ENCODE data around the gene ZNF71. TPM values are rescaled to one million over a fixed set of nuclear protein-coding genes. Genes with fewer than 3 reads are reported as not detected.

Gene ZNF71
- polyA plus RNA-seq, 3 donors: 2.6 to 4.0 (median 4.0) TPM

DNA sequence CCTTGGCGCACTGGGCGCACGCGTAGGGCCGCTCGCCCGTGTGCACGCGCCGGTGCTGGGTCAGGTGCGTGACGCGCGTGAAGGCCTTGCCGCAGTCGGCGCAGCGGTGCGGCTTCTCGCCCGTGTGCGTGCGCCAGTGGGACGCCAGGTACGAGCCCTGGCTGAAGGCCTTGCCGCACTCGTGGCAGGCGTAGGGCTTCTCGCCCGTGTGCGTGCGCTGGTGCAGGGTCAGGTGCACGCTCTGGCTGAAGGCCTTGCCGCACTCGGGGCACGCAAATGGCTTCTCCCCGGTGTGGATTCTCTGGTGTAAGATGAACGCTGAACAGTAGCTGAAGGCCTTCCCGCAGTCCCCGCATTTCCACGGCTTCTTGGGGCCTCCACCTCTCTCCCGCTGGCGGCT is 69.4 kb downstream of the ZNF71 start:
- WGBS (ENCODE audit: insufficient coverage): 97% methylated on average over 43 of the region's 43 CpGs
- no peak overlapping the region for H3K27ac ChIP-seq (ENCODE audit: low read depth in 1 of 2, low read length in 2 of 2)
- no peaks in the 10 kb centered on the region for H3K4me1 ChIP-seq (ENCODE audit: control insufficient read depth in 1 of 2, insufficient read depth in 2 of 2, low read length in 2 of 2)
- no peak overlapping the region for H3K4me3 Mint-ChIP-seq
- no peak overlapping the region for H3K9ac ChIP-seq (ENCODE audit: insufficient read depth, low read length, poor library complexity, severe bottlenecking)
- H3K4me3 ChIP-seq (replicated peaks in 1 of 3; ENCODE audit: low read depth in 2 of 3, low read length in 3 of 3): no peak overlapping the region
- no peak for DNase-seq
- H3K4me2 ChIP-seq (replicated peaks; ENCODE audit: extremely low read depth, low read length, poor library complexity, severe bottlenecking): no peak overlapping the region
- no peaks in the 10 kb centered on the region for H3K27me3 ChIP-seq (ENCODE audit: control insufficient read depth in 2 of 2, insufficient read depth in 2 of 2, low read length in 2 of 2)
- no peaks in the 10 kb centered on the region for H3K4me1 Mint-ChIP-seq
- no peaks in the 10 kb centered on the region for H3K79me2 ChIP-seq (ENCODE audit: insufficient read depth, low read length)
- H3K36me3 ChIP-seq (replicated peaks in 1 of 2; ENCODE audit: control insufficient read depth in 1 of 2, insufficient read depth in 2 of 2, low read length in 2 of 2): no peaks in the 10 kb centered on the region
- H2AFZ ChIP-seq (ENCODE audit: insufficient read depth, low read depth, low read length, poor library complexity, severe bottlenecking): no peak overlapping the region
- no peak overlapping the region for H3K27ac Mint-ChIP-seq
- TF ChIP-seq CTCF (IDR thresholded peaks at IDR 0.05): no peak
- no peaks in the 10 kb centered on the region for H3K27me3 Mint-ChIP-seq (ENCODE audit: low read depth in 3 of 3)
- peaks cover 66 to 98% (median 90%) of the 10 kb centered on the region in 7 donors for H3K9me3 Mint-ChIP-seq
- no peaks in the 10 kb centered on the region for H4K20me1 ChIP-seq (ENCODE audit: insufficient read depth, low read length)
- H3K9me3 ChIP-seq (replicated peaks in 1 of 2; ENCODE audit: control insufficient read depth in 1 of 2, insufficient read depth in 1 of 2, low read length in 2 of 2): peaks cover 91 to 98% of the 10 kb centered on the region in 2 donors
- peaks cover 9 to 10% of the 10 kb centered on the region in 2 donors for H3K36me3 Mint-ChIP-seq
- intact Hi-C loops (cut with micrococcal nuclease): no loop called here

- DNase-seq: no peak
- no peaks in the 10 kb centered on the region for H3K36me3 ChIP-seq (replicated peaks in 1 of 2; ENCODE audit: control insufficient read depth in 1 of 2, insufficient read depth in 2 of 2, low read length in 2 of 2)
- no peak overlapping the region for H3K27ac Mint-ChIP-seq
- WGBS (ENCODE audit: insufficient coverage): no CpG with 5 or more reads among the region's 6 CpGs
- no peaks in the 10 kb centered on the region for H3K27me3 ChIP-seq (ENCODE audit: control insufficient read depth in 2 of 2, insufficient read depth in 2 of 2, low read length in 2 of 2)
- no peak for TF ChIP-seq CTCF (IDR thresholded peaks at IDR 0.05)
- peaks cover 8 to 10% of the 10 kb centered on the region in 2 donors for H3K36me3 Mint-ChIP-seq
- no peak overlapping the region for H3K27ac ChIP-seq (ENCODE audit: low read depth in 1 of 2, low read length in 2 of 2)
- H3K27me3 Mint-ChIP-seq (ENCODE audit: low read depth in 3 of 3): peaks cover 0 to 3% (median 0%) of the 10 kb centered on the region in 3 donors
- H3K4me3 ChIP-seq (replicated peaks in 1 of 3; ENCODE audit: low read depth in 2 of 3, low read length in 3 of 3): no peak overlapping the region
- peaks cover 12 to 18% of the 10 kb centered on the region in 2 donors for H3K4me1 ChIP-seq (ENCODE audit: control insufficient read depth in 1 of 2, insufficient read depth in 2 of 2, low read length in 2 of 2)
- no peaks in the 10 kb centered on the region for H4K20me1 ChIP-seq (ENCODE audit: insufficient read depth, low read length)
- H3K9me3 Mint-ChIP-seq: peaks cover 59 to 90% (median 76%) of the 10 kb centered on the region in 7 donors
- no peak overlapping the region for H3K9ac ChIP-seq (ENCODE audit: insufficient read depth, low read length, poor library complexity, severe bottlenecking)
- peaks cover 13% of the 10 kb centered on the region for H3K4me1 Mint-ChIP-seq
- intact Hi-C loops (cut with micrococcal nuclease): no loop called here
- H3K4me3 Mint-ChIP-seq: no peak overlapping the region
- no peak overlapping the region for H3K4me2 ChIP-seq (replicated peaks; ENCODE audit: extremely low read depth, low read length, poor library complexity, severe bottlenecking)
- peaks cover 72 to 89% of the 10 kb centered on the region in 2 donors for H3K9me3 ChIP-seq (replicated peaks in 1 of 2; ENCODE audit: control insufficient read depth in 1 of 2, insufficient read depth in 1 of 2, low read length in 2 of 2)
- H3K79me2 ChIP-seq (ENCODE audit: insufficient read depth, low read length): no peaks in the 10 kb centered on the region
- H2AFZ ChIP-seq (ENCODE audit: insufficient read depth, low read depth, low read length, poor library complexity, severe bottlenecking): no peak overlapping the region
Observed at GRCh38 chr19:56667311-56667870, 72.3 kb downstream of the ZNF71 start.

Measured in CD14-positive monocyte (primary cell).